T follicular helper cell (primary cell): ENCODE data around the gene DYNC2H1.
"Not testable (repeated sequence)": the region's sequence is repeated elsewhere in the genome, so short reads cannot be mapped to it uniquely, and the experiment has no call there.

Source experiments
- DNase-seq: peaks from one replicate; pipeline ENCODE4 v3.0.0-alpha.2; 2020; ENCODE audit warnings: low read depth

The DYNC2H1 gene

GRCh38 chr11:103372906-103373305 lies 263.7 kb downstream of the DYNC2H1 start:
- no peak for DNase-seq

- not testable (repeated sequence) for DNase-seq
Observed at GRCh38 chr11:103374227-103374626, 265.0 kb downstream of the DYNC2H1 start.

GRCh38 chr11:103378931-103379330 lies 269.7 kb downstream of the DYNC2H1 start:
- DNase-seq = no peak

- no peak for DNase-seq
Observed at GRCh38 chr11:103380031-103380430, 270.8 kb downstream of the DYNC2H1 start.

GRCh38 chr11:103384652-103385051 lies 275.4 kb downstream of the DYNC2H1 start:
- DNase-seq = no peak

- DNase-seq = no peak
Observed at GRCh38 chr11:103395612-103396011, 286.4 kb downstream of the DYNC2H1 start.

- DNase-seq = no peak
Observed at GRCh38 chr11:103396237-103396636, 287.0 kb downstream of the DYNC2H1 start.

- DNase-seq = no peak
Observed at GRCh38 chr11:103397369-103397768, 288.1 kb downstream of the DYNC2H1 start.

GRCh38 chr11:103398829-103399228 lies 289.6 kb downstream of the DYNC2H1 start:
- DNase-seq = no peak

GRCh38 chr11:103406357-103406756 lies 297.1 kb downstream of the DYNC2H1 start:
- no peak for DNase-seq

GRCh38 chr11:103407641-103408040 lies 298.4 kb downstream of the DYNC2H1 start:
- DNase-seq = no peak

- DNase-seq = no peak
Observed at GRCh38 chr11:103413266-103413888, 304.2 kb downstream of the DYNC2H1 start.

- DNase-seq = no peak
Observed at GRCh38 chr11:103418014-103418413, 308.8 kb downstream of the DYNC2H1 start.

GRCh38 chr11:103420593-103420992 lies 311.4 kb downstream of the DYNC2H1 start:
- no peak for DNase-seq

GRCh38 chr11:103433386-103434072 lies 324.3 kb downstream of the DYNC2H1 start:
- DNase-seq = no peak

GRCh38 chr11:103434073-103434411 lies 324.8 kb downstream of the DYNC2H1 start:
- no peak for DNase-seq

- no peak for DNase-seq
Observed at GRCh38 chr11:103436131-103436770, 327.0 kb downstream of the DYNC2H1 start.

GRCh38 chr11:103441021-103441420 lies 331.8 kb downstream of the DYNC2H1 start:
- DNase-seq = no peak

GRCh38 chr11:103448966-103449365 lies 339.7 kb downstream of the DYNC2H1 start:
- no peak for DNase-seq

GRCh38 chr11:103450241-103450640 lies 341.0 kb downstream of the DYNC2H1 start:
- no peak for DNase-seq

GRCh38 chr11:103453126-103453525 lies 343.9 kb downstream of the DYNC2H1 start:
- no peak for DNase-seq

GRCh38 chr11:103453915-103454709 lies 344.9 kb downstream of the DYNC2H1 start:
- no peak for DNase-seq

GRCh38 chr11:103464420-103464819 lies 355.2 kb downstream of the DYNC2H1 start:
- DNase-seq = no peak
